PC-9 (cell line): ENCODE measurements around the gene NUDT1. TPM values are rescaled to one million over a fixed set of nuclear protein-coding genes. Genes with fewer than 3 reads are reported as not detected.

Experiments
- BruUV-seq: library from RNA; stranded (reverse); fragments of 400-500 nt; replicated peaks from 2 replicates; lab custom pipeline; 2021; lab: Mats Ljungman, UMichigan
- CTCF ChIA-PET: fragments of 300-600 bp; sonication (Branson Sonifier 250); formaldehyde crosslinking; loops from one replicate; lab custom pipeline; 2022; ENCODE audit warnings: antibody characterized with exemption; lab: Charles Lee
- POLR2A ChIA-PET: fragments of 300-600 bp; sonication (Branson Sonifier 250); formaldehyde crosslinking; loops from one replicate; lab custom pipeline; 2022; ENCODE audit warnings: antibody characterized with exemption; ENCODE audit not compliant: unreplicated experiment; lab: Charles Lee
- DNase-seq, 2 experiments: peaks; one replicate each; pipeline versions ENCODE4 v3.0.0 to v3.0.0-alpha.2; 2015 to 2022; ENCODE audit warnings: mixed read lengths in 1 of 2
- H2AFZ ChIP-seq: fragments of 200-600 bp; sonication (generic); 2 replicates; pipeline ENCODE4 v1.8.1; 2017; ENCODE audit warnings: antibody characterized with exemption
- H3F3A ChIP-seq: fragments of 200-600 bp; sonication (generic); 2 replicates; pipeline ENCODE4 v1.8.1; 2017; ENCODE audit warnings: antibody characterized with exemption, mild to moderate bottlenecking, low read depth; ENCODE audit not compliant: insufficient read depth
- H3K27ac ChIP-seq: fragments of 200-600 bp; sonication (generic); 2 replicates; pipeline ENCODE4 v1.6.1; 2016; ENCODE audit warnings: mixed run types
- H3K27me3 ChIP-seq: fragments of 200-600 bp; sonication (generic); 2 replicates; pipeline ENCODE4 v1.6.1; 2016; ENCODE audit warnings: low read depth, mixed run types; ENCODE audit not compliant: insufficient read depth
- H3K36me3 ChIP-seq: fragments of 200-600 bp; sonication (generic); 2 replicates; pipeline ENCODE4 v1.6.1; 2016; ENCODE audit warnings: low read depth, mixed run types
- H3K4me1 ChIP-seq: fragments of 200-600 bp; sonication (generic); replicated peaks from 2 replicates; pipeline ENCODE4 v1.6.1; 2016; ENCODE audit warnings: mixed run types; ENCODE audit not compliant: insufficient read depth
- H3K4me2 ChIP-seq: fragments of 200-600 bp; sonication (generic); 2 replicates; pipeline ENCODE4 v1.6.1; 2017; ENCODE audit warnings: mixed run types
- H3K4me3 ChIP-seq: fragments of 200-600 bp; sonication (generic); 2 replicates; pipeline ENCODE4 v1.6.1; 2016; ENCODE audit warnings: mixed run types
- H3K79me2 ChIP-seq: fragments of 200-600 bp; sonication (generic); 2 replicates; pipeline ENCODE4 v1.6.1; 2017; ENCODE audit warnings: low read depth, mixed run types
- H3K9me2 ChIP-seq: fragments of 200-600 bp; sonication (generic); 2 replicates; pipeline ENCODE4 v1.8.1; 2017; ENCODE audit warnings: mild to moderate bottlenecking; ENCODE audit not compliant: insufficient read depth
- H3K9me3 ChIP-seq: fragments of 200-600 bp; sonication (generic); 2 replicates; pipeline ENCODE4 v1.8.1; 2016; ENCODE audit warnings: low read depth; ENCODE audit not compliant: insufficient read depth
- H4K20me1 ChIP-seq: fragments of 200-600 bp; sonication (generic); 2 replicates; pipeline ENCODE4 v1.8.1; 2017; ENCODE audit not compliant: insufficient read depth
- EZH2 ChIP-seq: fragments of 200-600 bp; sonication (generic); IDR thresholded peaks from 2 replicates; pipeline ENCODE4 v1.8.0; 2017; ENCODE audit warnings: antibody characterized with exemption, low read depth
- intact Hi-C: fragments of 100-400 bp; cut with micrococcal nuclease; formaldehyde crosslinking; loops from one replicate; pipeline ENCODE4 v1.10.0; 2022; ENCODE audit not compliant: unreplicated experiment
- total RNA-seq: library from RNA; stranded (reverse); gene quantifications from 2 replicates; pipeline ENCODE4 v1.2.3, GENCODE V29; 2021
- TF ChIP-seq, protein P1 (sequence below): fragments of 200-600 bp; sonication (generic); conservative IDR thresholded peaks from 2 replicates; pipeline ENCODE4 v1.6.1; 2017; ENCODE audit warnings: mixed run types, antibody characterized with exemption, mild to moderate bottlenecking, moderate library complexity

The NUDT1 gene
- total RNA-seq, 1 experiment from 2014 or later = 63.9 TPM

DNA sequence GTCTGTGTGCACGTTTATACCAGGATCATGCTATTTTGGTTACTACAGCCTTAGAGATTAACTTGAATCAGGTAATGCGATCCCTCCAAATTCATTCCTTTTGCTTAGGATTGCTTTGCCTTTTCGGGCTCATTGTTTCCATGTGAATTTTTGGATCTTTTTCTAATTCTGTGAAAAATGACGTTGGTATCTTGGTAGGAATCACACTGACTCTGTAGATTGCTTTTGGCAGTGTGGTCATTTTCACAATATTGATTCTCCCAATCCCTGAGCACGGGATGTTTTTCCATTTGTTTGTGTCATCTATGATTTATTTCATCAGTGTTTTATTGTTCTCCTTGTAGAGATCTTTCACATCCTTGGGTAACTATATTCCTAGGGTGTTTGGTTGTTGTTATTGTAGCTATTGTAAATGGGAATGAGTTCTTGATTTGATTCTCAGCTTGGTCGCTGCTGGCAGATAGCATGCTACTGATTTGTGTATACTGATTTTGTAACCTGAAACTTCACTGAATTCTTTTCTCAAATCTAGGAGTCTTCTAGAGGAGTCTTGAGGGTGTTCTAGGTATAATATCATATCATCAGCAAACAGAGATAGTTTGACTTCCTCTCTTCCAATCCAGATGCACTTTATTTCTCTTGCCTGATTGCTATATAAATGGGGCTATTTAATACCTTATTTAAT lies 54.1 kb downstream of the NUDT1 start:
- Histone ChIP-seq H3K4me2 (no peak overlapping the region), H3K9me3 (no peaks in the 10 kb centered on the region), H4K20me1 (peaks cover 9% of the 10 kb centered on the region), H3K4me3 (no peak overlapping the region), H3K9me2 (no peaks in the 10 kb centered on the region), H3K27ac (no peak overlapping the region), H3K4me1 (0 out of 2 replicates have a peak, but pooled peaks cover 4% of the 10 kb centered on the region), H3K36me3 (no peaks in the 10 kb centered on the region), H3K79me2 (no peaks in the 10 kb centered on the region), H3F3A (no peaks in the 10 kb centered on the region), H3K27me3 (no peaks in the 10 kb centered on the region), H2AFZ (no peak overlapping the region)
- DNase-seq = no peak
- CTCF ChIA-PET = no interaction called here
- intact Hi-C loops = no loop called here
- POLR2A ChIA-PET = no interaction called here
- TF ChIP-seq, protein P1, sequence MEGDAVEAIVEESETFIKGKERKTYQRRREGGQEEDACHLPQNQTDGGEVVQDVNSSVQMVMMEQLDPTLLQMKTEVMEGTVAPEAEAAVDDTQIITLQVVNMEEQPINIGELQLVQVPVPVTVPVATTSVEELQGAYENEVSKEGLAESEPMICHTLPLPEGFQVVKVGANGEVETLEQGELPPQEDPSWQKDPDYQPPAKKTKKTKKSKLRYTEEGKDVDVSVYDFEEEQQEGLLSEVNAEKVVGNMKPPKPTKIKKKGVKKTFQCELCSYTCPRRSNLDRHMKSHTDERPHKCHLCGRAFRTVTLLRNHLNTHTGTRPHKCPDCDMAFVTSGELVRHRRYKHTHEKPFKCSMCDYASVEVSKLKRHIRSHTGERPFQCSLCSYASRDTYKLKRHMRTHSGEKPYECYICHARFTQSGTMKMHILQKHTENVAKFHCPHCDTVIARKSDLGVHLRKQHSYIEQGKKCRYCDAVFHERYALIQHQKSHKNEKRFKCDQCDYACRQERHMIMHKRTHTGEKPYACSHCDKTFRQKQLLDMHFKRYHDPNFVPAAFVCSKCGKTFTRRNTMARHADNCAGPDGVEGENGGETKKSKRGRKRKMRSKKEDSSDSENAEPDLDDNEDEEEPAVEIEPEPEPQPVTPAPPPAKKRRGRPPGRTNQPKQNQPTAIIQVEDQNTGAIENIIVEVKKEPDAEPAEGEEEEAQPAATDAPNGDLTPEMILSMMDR = no peak
- no peak for TF ChIP-seq EZH2
- no TSS peak for BruUV-seq

DNA sequence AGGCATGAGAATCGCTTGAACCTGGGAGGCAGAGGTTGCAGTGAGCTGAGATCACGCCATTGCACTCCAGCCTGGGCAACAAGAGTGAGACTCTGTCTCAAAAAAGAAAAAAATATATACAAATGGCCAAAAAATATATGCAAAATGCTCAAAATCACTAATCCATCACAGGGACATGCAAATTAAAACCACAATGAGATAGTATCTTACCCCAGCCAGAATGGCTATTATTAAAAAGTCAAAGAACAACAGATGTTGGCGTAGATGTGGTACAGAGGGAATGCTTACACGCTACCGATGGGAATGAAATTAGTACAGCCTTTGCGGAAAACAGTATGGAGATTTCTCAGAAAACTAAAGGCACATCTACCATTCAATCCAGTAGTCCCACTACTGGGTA lies 54.8 kb downstream of the NUDT1 start:
- ChIA-PET CTCF (no interaction called here), POLR2A (no interaction called here)
- Histone ChIP-seq H2AFZ (no peak overlapping the region), H3K4me3 (no peak overlapping the region), H3K9me2 (no peaks in the 10 kb centered on the region), H3K36me3 (no peaks in the 10 kb centered on the region), H3K4me2 (no peak overlapping the region), H4K20me1 (peaks cover 9% of the 10 kb centered on the region; the same call in 1 of the 2 replicates), H3K9me3 (no peaks in the 10 kb centered on the region), H3K79me2 (no peaks in the 10 kb centered on the region), H3K27me3 (no peaks in the 10 kb centered on the region), H3K27ac (no peak overlapping the region), H3K4me1 (0 out of 2 replicates have a peak, but pooled peaks cover 4% of the 10 kb centered on the region), H3F3A (peaks cover 4% of the 10 kb centered on the region; the same call in 1 of the 2 replicates)
- intact Hi-C loops = no loop called here
- TF ChIP-seq, protein P1 = no peak
- TF ChIP-seq EZH2 = no peak
- DNase-seq = no peak
- BruUV-seq = no TSS peak

DNA sequence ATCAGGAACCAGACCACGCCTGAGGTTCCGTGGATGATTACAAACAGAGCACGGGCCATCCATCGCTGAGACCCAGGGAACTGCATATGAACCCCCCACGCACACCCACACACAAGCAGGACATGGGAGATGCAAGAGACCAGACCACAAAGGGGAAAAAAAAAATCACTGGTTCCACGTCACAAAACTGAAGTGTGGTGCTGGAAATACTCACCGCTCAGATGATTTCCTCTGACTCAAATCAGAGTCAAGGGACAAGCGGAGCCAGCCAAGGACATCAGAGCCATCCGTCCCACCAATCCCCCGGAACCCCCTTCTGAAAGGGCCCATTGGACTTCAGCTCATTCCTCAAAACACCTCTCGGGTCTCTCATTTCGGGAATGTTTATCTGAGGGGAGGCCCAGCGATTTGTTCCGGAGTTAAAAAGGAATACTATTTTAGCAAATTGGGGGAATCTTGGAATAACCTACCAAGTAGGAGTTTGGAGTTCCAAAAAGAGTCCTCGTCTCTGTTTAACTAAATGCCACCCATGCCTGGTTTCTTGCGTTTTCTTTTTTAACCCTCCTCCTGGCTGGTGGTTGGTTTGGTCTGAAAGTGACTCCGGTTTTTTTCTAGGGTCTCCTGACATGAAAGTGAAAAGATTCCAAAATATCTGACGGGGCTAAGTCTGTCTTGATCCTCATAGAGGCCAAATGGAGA lies 57.3 kb downstream of the NUDT1 start:
- DNase-seq = no peak
- H3K27me3 ChIP-seq = no peaks in the 10 kb centered on the region
- 0 out of 2 replicates have a peak, but pooled peaks cover 4% of the 10 kb centered on the region for H3K4me1 ChIP-seq
- intact Hi-C loops = no loop called here
- TF ChIP-seq, protein P1 = no peak
- TF ChIP-seq EZH2 = no peak
- no peaks in the 10 kb centered on the region for H3K36me3 ChIP-seq
- H3K4me3 ChIP-seq = no peak overlapping the region
- no peak overlapping the region for H3K4me2 ChIP-seq
- no peak overlapping the region for H3K27ac ChIP-seq
- no peak overlapping the region for H2AFZ ChIP-seq
- POLR2A ChIA-PET = no interaction called here
- no TSS peak for BruUV-seq
- H4K20me1 ChIP-seq = peaks cover 9% of the 10 kb centered on the region; the same call in 1 of the 2 replicates
- H3K79me2 ChIP-seq = no peaks in the 10 kb centered on the region
- CTCF ChIA-PET = interaction anchor here (0.7 kb wide), 1 partner anchor 286 kb away, joined by 3 read pairs; no protein-coding TSS in a partner anchor
- H3K9me2 ChIP-seq = no peaks in the 10 kb centered on the region
- H3K9me3 ChIP-seq = no peaks in the 10 kb centered on the region
- peaks cover 4% of the 10 kb centered on the region; the same call in 1 of the 2 replicates for H3F3A ChIP-seq
